ENCODE measurements around the gene SHROOM1.

GRCh38 chr5:132778856-132779255 is 51.6 kb downstream of the SHROOM1 start:
- TF ChIP-seq EZH2 (IDR thresholded peaks at IDR 0.05; ENCODE audit: borderline replicate concordance, low read depth, low read length, poor library complexity, severe bottlenecking) (no peak), CTCF (conservative IDR thresholded peaks at IDR 0.05; ENCODE audit: low read depth, low read length) (no peak)
